GM19043 (cell line): Measurements from ENCODE around the gene PRR18.
"Not testable (repeated sequence)": the region's sequence is repeated elsewhere in the genome, so short reads cannot be mapped to it uniquely, and the experiment has no call there.

Experiments used
- ATAC-seq: cut with Tn5 transposase; IDR thresholded peaks from one replicate; pipeline ENCODE4 v1.9.1; 2021; ENCODE audit warnings: low read depth; ENCODE audit not compliant: unreplicated experiment

PRR18 gene, protein sequence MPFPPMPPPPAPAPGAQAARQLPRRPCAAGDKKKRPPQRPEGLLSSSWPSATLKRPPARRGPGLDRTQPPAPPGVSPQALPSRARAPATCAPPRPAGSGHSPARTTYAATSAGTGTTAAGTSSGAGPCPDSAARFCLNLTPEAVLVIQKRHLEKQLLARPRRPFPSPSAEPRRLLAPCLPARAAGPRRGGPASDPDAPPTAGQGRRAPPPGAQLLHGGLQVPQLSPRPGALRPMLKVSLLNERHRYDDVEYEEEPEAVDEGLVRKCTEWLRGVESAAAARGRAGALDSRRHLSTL

GRCh38 chr6:166308033-166308768, at the start of gene PRR18:
Gene PRR18 (minus strand): TSS chr6:166308392. CDS start chr6:166308142, 250 bp downstream.
- ATAC-seq = peak; percentile 32

GRCh38 chr6:166355552-166355951, 47.4 kb upstream of the PRR18 start:
- no peak for ATAC-seq

DNA sequence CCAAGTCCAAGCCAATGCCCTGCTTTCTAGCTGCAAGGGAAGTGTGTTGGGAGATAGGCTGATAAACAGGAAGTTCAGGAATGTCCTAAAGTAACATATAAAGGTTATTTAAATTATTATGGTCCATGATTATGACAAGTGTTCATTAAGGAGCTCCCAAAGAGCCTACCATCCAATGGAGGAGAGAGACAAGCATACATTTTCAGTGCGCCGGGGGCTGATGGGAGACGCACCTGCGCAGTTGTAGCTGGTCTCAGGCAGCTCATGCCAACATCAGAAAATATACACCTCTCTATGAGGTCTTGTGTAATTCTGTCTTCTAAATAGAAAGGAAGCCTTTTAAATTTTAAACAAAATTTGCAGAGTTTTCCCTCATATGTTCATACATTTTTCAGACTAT, 46.8 kb upstream of the PRR18 start:
- ATAC-seq = no peak

- no peak for ATAC-seq
These were observed 46.0 kb upstream of the PRR18 start for GRCh38 chr6:166354143-166354542.

GRCh38 chr6:166353507-166353906, 45.3 kb upstream of the PRR18 start:
- ATAC-seq = no peak

DNA sequence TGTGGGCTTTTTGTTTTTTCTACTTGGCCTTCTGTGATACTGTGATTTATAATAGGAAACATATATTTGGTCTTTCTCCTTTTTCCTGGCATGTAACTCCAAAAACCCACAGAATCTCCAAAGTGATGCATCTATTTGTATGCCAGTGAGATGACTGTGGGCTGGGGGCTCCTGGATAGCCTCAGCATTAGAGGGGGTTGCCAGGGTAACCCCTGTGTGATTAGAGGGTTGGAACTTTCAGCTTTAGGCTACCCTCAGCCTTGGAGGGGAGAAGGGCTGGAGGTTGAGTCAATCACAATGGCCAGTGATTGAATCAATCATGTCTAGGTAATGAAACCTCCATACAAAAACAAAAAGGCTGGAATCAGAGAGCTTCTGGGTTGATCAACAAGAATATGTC, 44.7 kb upstream of the PRR18 start:
- no peak for ATAC-seq

GRCh38 chr6:166351715-166352285, 43.6 kb upstream of the PRR18 start:
- peak; percentile 96 for ATAC-seq

GRCh38 chr6:166348305-166348949, 40.2 kb upstream of the PRR18 start:
- ATAC-seq = no peak

GRCh38 chr6:166346965-166347364, 38.8 kb upstream of the PRR18 start:
- ATAC-seq = no peak

- no peak for ATAC-seq
These were observed 38.3 kb upstream of the PRR18 start for GRCh38 chr6:166346449-166346848.

- not testable (repeated sequence) for ATAC-seq
These were observed 37.5 kb upstream of the PRR18 start for GRCh38 chr6:166345672-166346071.

DNA sequence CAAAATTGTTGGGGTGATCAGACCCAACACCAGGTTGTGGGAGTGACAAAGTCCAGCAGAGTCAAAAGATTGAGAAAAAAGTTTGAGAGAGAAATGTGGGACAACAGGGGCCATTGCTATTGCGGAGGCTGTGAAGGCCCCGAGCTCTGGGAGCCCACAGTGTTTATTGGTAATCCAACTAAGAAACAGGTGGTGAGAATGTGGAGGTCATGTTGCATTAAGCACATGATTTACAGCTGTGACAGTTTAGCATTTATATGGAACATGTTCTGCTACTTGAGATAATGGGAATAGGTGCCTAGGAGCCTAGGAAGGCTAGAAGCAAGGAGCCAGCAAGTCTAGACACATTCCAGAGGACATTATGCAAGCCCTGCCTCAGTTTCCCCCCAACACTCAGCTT, 36.7 kb upstream of the PRR18 start:
- not testable (repeated sequence) for ATAC-seq

GRCh38 chr6:166344240-166344639, 36.0 kb upstream of the PRR18 start:
- no peak for ATAC-seq

DNA sequence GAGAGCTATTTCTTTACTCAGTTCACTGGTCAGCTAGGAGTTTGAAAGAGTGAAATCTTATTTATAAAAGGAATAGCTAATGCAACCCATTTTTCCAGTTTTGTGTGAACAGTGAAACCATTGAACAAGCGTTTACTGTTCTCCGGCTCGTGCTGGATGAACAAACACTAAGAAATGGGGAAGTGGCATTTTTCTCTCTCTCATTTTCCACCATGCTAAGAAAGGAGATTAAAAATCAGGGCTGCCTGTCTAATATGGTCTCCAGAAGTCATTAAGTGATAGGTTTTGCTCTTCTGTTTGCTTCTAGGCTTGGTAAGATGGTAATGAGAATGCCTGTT, 34.9 kb upstream of the PRR18 start:
- ATAC-seq = peak; percentile 23

- peak; percentile 92 for ATAC-seq
These were observed 34.4 kb upstream of the PRR18 start, which contains the start of gene SFT2D1 for GRCh38 chr6:166342349-166343149. Gene SFT2D1 (minus strand): TSS chr6:166342545. CDS start chr6:166342481, 64 bp downstream.

GRCh38 chr6:166341977-166342348, 33.8 kb upstream of the PRR18 start:
- no peak for ATAC-seq

- ATAC-seq = no peak
These were observed 33.3 kb upstream of the PRR18 start for GRCh38 chr6:166341464-166341863.

- no peak for ATAC-seq
These were observed 30.7 kb upstream of the PRR18 start for GRCh38 chr6:166338854-166339253.

GRCh38 chr6:166336847-166337246, 28.7 kb upstream of the PRR18 start:
- ATAC-seq = no peak
